HG03097 (cell line): ENCODE results near the gene CNDP2.

Experiments used
- ATAC-seq: cut with Tn5 transposase; IDR thresholded peaks from one replicate; pipeline ENCODE4 v1.9.1; 2021; ENCODE audit not compliant: unreplicated experiment, low FRiP score

The CNDP2 gene

DNA sequence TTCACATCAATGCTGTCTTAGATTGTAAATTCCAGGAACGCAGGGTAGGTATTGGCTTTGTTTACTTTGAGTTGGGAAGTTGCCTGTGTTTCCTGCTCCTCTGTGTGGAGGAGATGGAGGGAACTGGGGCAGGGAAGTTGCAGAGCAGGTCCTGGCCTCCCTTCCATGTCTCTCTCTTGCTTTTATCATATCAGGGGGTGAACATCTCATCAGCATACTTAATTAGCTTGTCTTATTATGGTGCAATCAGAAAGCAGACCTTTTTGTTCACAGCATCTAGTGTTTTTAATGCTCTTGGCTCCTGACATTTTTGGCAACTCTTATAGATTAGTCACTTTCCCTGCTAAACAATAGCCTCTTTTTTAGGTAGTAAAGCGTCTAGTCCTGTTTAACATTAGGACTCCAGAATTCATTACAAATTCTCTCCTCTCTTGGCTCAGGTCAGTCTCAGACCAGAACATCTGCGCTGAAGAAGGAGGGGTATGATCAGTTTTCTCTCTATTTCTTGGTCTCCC is 27.6 kb upstream of the CNDP2 start:
- no peak for ATAC-seq

DNA sequence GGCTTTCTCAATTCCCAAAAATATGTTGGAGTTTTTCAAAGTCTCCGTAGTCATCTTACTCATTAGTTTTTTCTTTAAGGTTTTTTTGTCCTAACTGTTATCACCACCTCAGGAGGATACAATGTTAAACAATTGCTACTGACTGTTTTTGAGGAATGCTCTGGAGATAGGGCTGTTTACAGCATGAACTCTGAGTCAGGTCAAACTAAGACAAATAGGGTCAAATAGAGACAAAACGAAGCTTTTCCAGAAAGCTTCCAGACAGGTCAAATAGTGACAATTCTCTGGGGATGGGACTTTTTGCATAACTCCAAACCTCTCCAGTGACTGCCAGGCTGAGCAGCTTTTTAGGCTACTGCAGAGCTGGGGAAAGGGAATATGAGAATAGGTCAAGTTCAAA is 23.9 kb upstream of the CNDP2 start:
- no peak for ATAC-seq

- no peak for ATAC-seq
Measured at GRCh38 chr18:74473976-74474640, 22.1 kb upstream of the CNDP2 start.

DNA sequence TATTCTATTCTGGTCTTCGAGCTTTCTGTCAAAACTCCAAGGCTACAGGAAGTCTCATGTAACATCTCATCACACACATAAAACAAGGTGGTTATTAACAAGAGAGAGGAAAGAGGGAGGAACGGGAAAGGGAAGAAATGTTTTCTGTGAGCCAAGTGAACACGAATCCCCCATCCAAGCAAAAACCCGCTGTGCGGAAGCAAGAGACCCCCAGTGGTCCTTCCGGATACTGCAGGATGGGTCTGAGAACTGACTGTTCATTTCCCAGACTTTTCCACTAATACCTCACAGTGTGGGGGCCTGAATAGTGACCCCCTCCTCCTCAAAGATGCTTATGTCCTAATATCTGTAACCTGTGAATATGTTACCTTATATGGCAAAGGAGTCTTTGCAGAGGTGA is 20.0 kb upstream of the CNDP2 start:
- ATAC-seq, result no peak

- ATAC-seq, result no peak
Measured at GRCh38 chr18:74477771-74478170, 18.4 kb upstream of the CNDP2 start.

DNA sequence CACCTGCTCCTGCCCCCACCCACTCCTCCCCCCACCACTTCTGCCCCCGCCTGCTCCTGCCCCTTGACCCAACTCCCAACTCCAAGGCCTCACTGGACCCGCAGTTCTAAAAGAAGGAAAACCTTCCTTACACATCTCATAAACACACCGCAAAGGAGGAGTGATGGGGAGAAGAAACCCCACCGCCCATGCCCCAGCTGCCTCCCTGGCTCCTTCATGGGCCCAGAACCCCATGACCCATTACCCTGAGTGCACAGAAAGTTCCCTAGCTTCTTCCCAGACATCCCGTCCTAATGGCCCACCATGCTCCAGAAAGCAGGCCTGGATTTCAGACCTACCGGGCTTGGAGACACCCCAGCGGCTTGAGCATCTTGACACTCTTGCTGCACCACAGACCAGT is 17.8 kb upstream of the CNDP2 start:
- ATAC-seq, result no peak

DNA sequence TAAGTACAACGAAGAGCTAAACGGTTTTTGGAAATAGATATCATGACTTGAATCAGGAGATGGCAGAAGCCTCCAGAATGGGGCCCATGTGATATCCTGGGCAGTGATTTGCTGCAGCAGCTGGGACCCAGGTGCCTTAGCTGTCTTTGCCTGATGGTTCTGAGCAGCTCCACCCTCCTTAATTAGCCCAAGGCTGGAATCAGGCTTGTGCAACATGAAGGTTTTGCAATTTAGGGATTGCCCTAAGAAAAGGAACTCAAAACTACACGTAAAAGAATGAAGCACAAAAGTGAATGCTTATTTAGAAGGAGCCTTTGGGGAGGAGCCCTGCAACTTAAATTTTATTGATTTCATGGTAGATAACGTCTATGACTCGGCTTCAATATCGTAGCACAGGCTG is 17.3 kb upstream of the CNDP2 start:
- no peak for ATAC-seq

- no peak for ATAC-seq
Measured at GRCh38 chr18:74479486-74480148, 16.5 kb upstream of the CNDP2 start.

GRCh38 chr18:74480149-74480651 is 16.0 kb upstream of the CNDP2 start:
- no peak for ATAC-seq

DNA sequence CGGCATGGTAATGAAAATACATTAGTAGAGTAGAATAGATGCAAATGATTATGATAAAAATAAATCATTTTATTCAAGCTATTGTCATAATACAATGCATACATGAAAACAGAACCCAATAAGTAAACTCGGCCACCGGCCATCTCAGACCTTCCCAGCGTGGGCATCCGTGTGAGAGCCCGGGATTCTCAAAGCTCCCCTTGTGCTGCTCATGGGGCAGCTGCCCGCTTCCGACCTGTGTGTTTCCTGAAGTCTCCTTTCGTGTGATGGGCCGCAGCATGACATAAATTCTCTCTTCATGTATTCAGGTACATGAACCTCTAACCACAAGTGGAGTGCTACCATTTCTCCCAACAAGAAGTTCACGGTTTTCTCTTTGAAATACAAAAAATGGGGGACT is 13.5 kb upstream of the CNDP2 start:
- ATAC-seq, result no peak

DNA sequence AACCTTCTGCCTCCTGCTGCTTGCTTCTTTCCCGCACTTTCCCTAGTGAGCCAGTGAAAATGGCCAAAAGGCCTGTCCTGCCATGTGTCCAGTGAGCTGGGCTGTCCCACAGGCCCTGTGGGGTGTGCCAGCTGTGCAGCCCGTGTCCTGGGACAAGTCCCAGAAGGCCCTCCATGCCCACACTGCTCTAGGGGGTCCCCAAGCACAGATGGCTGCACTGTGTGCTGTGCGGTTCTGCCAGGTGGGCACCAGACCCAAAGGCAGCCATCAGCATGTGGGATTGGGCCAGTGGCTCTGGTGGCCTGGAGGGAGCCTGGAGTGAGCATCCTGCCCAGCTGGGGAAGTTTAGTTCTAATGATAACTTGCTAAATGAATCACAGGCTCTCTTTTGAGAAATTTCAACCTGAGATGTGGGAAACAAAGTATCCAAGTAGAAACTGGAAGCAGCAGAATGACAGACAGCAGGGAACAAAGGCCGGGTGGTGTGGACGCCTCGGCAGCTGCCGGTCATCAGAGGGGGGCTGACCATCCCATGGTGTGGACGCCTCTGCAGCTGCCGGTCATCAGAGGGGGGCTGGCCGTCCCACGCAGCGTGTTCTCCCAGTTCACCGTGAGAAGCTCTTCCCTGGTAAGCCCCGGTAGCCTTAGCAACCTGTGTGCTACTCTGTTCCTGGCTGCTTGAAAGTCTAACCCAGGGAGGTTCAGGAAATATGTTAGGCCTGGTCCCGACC is 9.9 kb upstream of the CNDP2 start:
- no peak for ATAC-seq

DNA sequence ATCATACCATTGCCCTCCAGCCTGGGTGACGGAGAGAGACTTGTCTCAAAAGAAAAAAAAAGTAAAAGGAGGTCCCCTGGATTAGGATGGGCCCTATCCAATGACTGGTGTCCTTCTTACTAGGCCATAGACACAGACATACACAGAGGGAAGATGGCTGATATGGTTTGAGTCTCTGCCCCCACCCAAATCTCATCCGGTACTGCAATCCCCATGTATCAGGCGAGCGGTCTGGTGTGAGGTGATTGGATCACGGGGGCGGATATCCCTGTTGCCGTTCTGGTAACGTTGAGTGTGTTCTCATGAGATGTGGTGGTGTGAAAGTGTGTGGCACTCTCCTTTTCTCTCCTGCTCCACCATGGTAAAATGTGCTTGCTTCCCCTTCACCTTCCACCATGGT is 7.8 kb upstream of the CNDP2 start:
- no peak for ATAC-seq

GRCh38 chr18:74488864-74489263 is 7.3 kb upstream of the CNDP2 start:
- ATAC-seq, result no peak

DNA sequence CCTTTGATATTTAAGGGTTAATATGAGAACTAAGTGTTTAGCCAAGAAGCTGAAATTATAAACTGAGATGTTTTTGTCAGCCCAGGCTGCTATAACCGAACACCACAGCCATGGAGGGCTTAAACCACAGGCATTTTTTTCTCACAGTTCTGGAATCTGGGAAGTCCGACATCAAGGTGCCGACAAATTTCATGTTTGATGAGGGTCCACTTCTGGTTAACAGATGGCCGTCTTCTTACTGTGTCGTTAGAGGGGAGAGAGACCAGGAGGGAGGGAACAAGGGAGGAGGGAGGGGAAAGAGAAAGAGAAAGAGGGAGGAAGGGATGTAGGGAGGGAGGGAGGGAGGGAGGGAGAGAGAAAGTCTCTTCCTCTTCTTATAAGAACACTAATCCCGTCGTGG is 6.5 kb upstream of the CNDP2 start:
- no peak for ATAC-seq

DNA sequence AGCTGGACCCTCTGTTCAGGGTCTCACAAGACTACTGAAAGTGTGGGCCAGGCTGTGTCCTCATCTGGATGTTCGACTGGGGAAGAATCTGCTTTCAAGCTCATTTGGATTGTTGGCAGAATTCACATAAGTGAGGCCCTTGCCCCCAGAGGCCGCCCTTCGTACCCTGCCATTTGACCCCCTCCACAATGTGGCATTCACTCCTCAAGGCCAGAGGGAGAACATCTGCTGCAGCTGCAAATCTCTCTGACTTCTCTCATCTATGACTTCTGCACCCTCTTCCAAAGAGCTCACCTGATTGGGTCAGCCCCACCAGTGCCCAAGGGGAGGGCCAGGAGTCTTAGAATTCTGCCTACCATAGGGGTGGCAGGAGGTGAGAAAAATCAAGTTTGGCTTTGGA is 3.9 kb upstream of the CNDP2 start:
- ATAC-seq, result no peak

DNA sequence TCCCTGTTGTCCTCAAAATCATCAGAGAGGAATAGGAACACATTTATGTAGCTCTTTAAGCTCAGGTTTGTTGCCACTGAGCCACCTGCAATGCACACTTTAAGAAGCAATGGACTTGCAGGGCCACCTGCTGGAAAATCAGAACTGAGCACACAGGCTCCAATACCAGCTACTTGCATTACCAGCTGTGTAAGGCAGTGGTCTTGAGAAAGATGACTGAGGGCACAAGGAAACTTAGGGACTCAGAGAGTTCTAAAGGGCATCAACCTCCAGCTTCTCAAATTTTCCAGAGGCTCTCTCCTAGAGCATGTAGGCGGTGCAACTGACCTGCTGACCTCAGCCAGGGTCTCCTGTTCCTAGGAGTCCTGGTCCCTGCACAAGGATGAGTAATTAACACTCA is 2.5 kb upstream of the CNDP2 start:
- ATAC-seq, result peak; percentile 25

GRCh38 chr18:74494514-74494913 is 1.6 kb upstream of the CNDP2 start:
- no peak for ATAC-seq

DNA sequence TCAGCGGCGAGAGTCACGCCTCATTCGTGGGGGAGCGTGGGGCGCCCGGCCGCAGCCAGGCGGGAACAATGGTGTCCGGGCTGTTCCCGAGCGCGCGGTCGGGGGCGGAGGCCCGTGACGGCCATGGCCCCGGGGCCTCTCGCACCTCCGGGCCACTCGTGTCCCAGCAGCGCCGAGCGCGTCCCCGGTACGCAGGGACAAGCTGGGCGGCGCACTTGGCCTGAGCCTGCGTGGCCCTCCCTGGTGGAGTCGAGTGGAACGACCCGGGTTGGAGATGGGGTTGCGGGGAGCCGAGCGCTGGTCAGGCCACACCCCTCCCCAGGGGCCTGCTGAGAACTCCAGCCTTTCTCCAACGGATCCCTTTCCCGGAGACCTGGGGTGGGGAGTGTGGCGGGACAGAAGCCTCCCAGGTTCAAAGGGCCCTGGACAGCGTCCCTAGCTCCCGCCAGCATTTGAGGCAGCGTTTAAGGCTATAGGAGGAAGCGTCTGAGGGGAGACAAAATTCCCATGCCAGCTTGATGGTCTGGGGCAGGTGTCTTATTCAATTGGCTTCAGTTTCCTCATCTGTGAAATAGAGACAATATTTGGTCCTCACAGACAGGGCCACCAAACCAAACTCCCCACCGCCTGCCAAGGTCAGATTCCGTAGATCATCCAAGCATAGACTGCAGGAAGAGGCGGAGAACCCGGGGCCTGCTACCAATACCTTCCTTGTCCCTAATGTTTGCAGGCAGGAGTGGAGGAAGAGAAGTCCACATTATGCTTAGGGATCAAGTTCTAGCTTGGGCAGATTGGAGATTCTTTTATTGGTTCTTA is 553 bp downstream of the CNDP2 start:
- ATAC-seq, result peak; percentile 14

DNA sequence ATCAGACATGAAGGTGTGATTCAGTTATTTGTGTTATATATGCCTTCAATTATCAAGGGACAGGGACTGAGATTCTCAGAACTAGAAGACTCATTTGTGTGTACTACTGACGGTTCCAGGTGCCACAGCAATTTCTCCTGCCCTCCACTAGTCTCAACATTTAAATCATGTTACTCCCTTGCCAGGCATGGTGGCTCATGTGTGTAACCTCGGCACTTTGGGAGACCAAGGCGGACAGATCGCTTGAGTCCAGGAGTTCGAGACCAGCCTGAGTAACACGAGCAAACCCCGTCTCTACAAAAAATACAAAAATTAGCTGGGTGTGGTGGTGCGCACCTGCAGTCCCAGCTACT is 1.1 kb downstream of the CNDP2 start:
- ATAC-seq, result no peak

GRCh38 chr18:74497778-74498177 is 1.6 kb downstream of the CNDP2 start:
- ATAC-seq, result no peak
